ENCODE data around the gene MED7. TPM values are rescaled to one million over a fixed set of nuclear protein-coding genes. Genes with fewer than 3 reads are reported as not detected.
"Not testable (repeated sequence)": the region's sequence is repeated elsewhere in the genome, so short reads cannot be mapped to it uniquely, and the experiment has no call there.

MED7 gene
- total RNA-seq, 1 donor from 2014 or later, result 9.5 TPM

- no peaks in the 10 kb centered on the region for H3K4me1 Mint-ChIP-seq (ENCODE audit: unreplicated experiment)
- no peaks in the 10 kb centered on the region for H3K36me3 Mint-ChIP-seq (ENCODE audit: low read depth, unreplicated experiment)
- no peaks in the 10 kb centered on the region for H3K27me3 Mint-ChIP-seq (ENCODE audit: unreplicated experiment)
- H3K4me3 Mint-ChIP-seq (ENCODE audit: unreplicated experiment), result no peak overlapping the region
- no peaks in the 10 kb centered on the region for H3K9me3 Mint-ChIP-seq (ENCODE audit: unreplicated experiment)
- no peak for TF ChIP-seq CTCF (IDR thresholded peaks at IDR 0.05; ENCODE audit: unreplicated experiment)
- H3K27ac Mint-ChIP-seq (ENCODE audit: unreplicated experiment), result no peak overlapping the region
- no peak for DNase-seq (ENCODE audit: low spot score)
Observed at GRCh38 chr5:157186309-157187045, 43.8 kb upstream of the MED7 start.

GRCh38 chr5:157185122-157185521 is 42.5 kb upstream of the MED7 start:
- H3K27ac Mint-ChIP-seq (ENCODE audit: unreplicated experiment); H3K4me1 Mint-ChIP-seq (ENCODE audit: unreplicated experiment); H3K4me3 Mint-ChIP-seq (ENCODE audit: unreplicated experiment); DNase-seq (ENCODE audit: low spot score); H3K36me3 Mint-ChIP-seq (ENCODE audit: low read depth, unreplicated experiment); H3K27me3 Mint-ChIP-seq (ENCODE audit: unreplicated experiment); H3K9me3 Mint-ChIP-seq (ENCODE audit: unreplicated experiment): not testable (repeated sequence)

- no peaks in the 10 kb centered on the region for H3K36me3 Mint-ChIP-seq (ENCODE audit: low read depth, unreplicated experiment)
Observed at GRCh38 chr5:157184117-157184670, 41.5 kb upstream of the MED7 start.

GRCh38 chr5:157182143-157182757 is 39.6 kb upstream of the MED7 start:
- no peak for TF ChIP-seq CTCF (IDR thresholded peaks at IDR 0.05; ENCODE audit: unreplicated experiment)
- no peaks in the 10 kb centered on the region for H3K4me1 Mint-ChIP-seq (ENCODE audit: unreplicated experiment)
- no peaks in the 10 kb centered on the region for H3K36me3 Mint-ChIP-seq (ENCODE audit: low read depth, unreplicated experiment)
- no peaks in the 10 kb centered on the region for H3K9me3 Mint-ChIP-seq (ENCODE audit: unreplicated experiment)
- no peak for DNase-seq (ENCODE audit: low spot score)
- H3K4me3 Mint-ChIP-seq (ENCODE audit: unreplicated experiment), result no peak overlapping the region
- H3K27ac Mint-ChIP-seq (ENCODE audit: unreplicated experiment), result no peak overlapping the region
- H3K27me3 Mint-ChIP-seq (ENCODE audit: unreplicated experiment), result no peaks in the 10 kb centered on the region

More at GRCh38 chr5:157184117-157184670, 41.5 kb upstream of the MED7 start:
- Mint-ChIP-seq H3K27me3 (ENCODE audit: unreplicated experiment) (no peaks in the 10 kb centered on the region), H3K9me3 (ENCODE audit: unreplicated experiment) (no peaks in the 10 kb centered on the region), H3K4me3 (ENCODE audit: unreplicated experiment) (no peak overlapping the region), H3K4me1 (ENCODE audit: unreplicated experiment) (no peaks in the 10 kb centered on the region), H3K27ac (ENCODE audit: unreplicated experiment) (no peak overlapping the region)
- DNase-seq (ENCODE audit: low spot score), result no peak
- no peak for TF ChIP-seq CTCF (IDR thresholded peaks at IDR 0.05; ENCODE audit: unreplicated experiment)

GRCh38 chr5:157180374-157181264 is 38.0 kb upstream of the MED7 start, which contains the start of gene ITK:
Gene ITK (plus strand): TSS chr5:157180840. CDS start chr5:157180978, 138 bp downstream.
- Mint-ChIP-seq H3K27me3 (ENCODE audit: unreplicated experiment) (no peaks in the 10 kb centered on the region), H3K4me1 (ENCODE audit: unreplicated experiment) (no peaks in the 10 kb centered on the region), H3K9me3 (ENCODE audit: unreplicated experiment) (no peaks in the 10 kb centered on the region), H3K36me3 (ENCODE audit: low read depth, unreplicated experiment) (no peaks in the 10 kb centered on the region), H3K27ac (ENCODE audit: unreplicated experiment) (no peak within 1 kb of the TSS), H3K4me3 (ENCODE audit: unreplicated experiment) (no peak within 1 kb of the TSS)
- no peak for TF ChIP-seq CTCF (IDR thresholded peaks at IDR 0.05; ENCODE audit: unreplicated experiment)
- DNase-seq (ENCODE audit: low spot score), result no peak

All from endothelial cell (in vitro differentiated cells).